IMR-90 (cell line): Measurements from ENCODE around the gene SURF1.

Experiments used
- POLR2A ChIP-seq: IDR thresholded peaks from 2 replicates; pipeline ENCODE4 v1.6.1; 2012; ENCODE audit warnings: mild to moderate bottlenecking, low read depth, low read length
- TF ChIP-seq, protein P1 (sequence below): conservative IDR thresholded peaks from 2 replicates; pipeline ENCODE4 v1.5.1; 2012; ENCODE audit warnings: mild to moderate bottlenecking, low read depth, low read length, improper control_type of control experiment

DNA sequence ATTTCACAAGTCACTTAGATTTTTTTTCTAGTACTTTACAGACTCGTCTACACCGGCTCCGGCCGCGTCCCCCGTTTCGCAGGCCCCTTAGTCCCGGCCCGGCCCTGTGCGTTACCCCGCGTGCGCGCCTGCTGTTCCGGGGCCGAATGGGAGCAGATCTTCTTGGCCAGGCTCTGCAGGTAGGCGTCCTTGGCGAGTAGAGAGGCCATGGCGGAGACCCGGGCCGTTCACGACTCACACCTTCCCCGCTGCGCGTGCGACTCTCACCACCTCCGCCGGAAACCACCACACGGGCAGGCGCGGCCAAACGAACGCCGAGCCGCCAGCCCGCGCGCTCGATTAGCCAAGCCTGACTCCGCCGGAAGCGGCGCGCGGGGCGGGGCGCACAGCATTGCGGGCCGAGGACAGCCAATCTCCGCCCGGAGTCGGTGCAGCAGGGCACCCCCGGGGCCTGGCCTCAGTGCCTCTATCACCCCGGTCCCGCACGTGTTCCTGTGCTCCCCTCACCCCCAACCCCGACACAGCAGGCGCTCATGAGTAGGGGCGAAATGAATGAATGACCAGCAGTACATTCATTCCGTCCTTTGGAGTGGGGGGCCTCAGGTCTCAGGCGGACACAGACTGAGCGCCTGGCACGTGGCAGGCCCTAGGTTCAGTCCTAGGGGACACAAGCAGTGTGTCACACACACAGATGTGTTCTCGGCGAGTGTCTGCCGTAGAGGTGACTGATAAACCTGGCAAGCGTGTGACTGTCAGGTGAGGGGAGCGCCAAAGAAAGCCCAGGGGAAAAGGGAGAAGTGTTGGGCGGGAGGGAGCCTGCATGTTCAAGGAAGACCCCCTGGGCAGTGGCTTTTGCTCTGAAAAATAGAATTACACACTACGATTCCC, 20.1 kb downstream of the SURF1 start, which contains the start of gene SURF6:
- TF ChIP-seq, protein P1, sequence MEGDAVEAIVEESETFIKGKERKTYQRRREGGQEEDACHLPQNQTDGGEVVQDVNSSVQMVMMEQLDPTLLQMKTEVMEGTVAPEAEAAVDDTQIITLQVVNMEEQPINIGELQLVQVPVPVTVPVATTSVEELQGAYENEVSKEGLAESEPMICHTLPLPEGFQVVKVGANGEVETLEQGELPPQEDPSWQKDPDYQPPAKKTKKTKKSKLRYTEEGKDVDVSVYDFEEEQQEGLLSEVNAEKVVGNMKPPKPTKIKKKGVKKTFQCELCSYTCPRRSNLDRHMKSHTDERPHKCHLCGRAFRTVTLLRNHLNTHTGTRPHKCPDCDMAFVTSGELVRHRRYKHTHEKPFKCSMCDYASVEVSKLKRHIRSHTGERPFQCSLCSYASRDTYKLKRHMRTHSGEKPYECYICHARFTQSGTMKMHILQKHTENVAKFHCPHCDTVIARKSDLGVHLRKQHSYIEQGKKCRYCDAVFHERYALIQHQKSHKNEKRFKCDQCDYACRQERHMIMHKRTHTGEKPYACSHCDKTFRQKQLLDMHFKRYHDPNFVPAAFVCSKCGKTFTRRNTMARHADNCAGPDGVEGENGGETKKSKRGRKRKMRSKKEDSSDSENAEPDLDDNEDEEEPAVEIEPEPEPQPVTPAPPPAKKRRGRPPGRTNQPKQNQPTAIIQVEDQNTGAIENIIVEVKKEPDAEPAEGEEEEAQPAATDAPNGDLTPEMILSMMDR = no peak
- TF ChIP-seq POLR2A = 0 out of 2 replicates have a peak, but pooled peaks have one; percentile 38
